H1 (cell line): ENCODE data around the gene KRTAP10-4. TPM values are rescaled to one million over a fixed set of nuclear protein-coding genes. Genes with fewer than 3 reads are reported as not detected.

Experiments used
- CTCF ChIA-PET: fragments of 300-600 bp; sonication (Branson Sonifier 250); formaldehyde crosslinking; loops from one replicate; lab custom pipeline; 2021; ENCODE audit not compliant: partially characterized antibody; lab: Charles Lee
- POLR2A ChIA-PET: fragments of 300-600 bp; sonication (Branson Sonifier 250); formaldehyde crosslinking; loops from one replicate; lab custom pipeline; 2021; ENCODE audit warnings: inconsistent platforms; ENCODE audit not compliant: partially characterized antibody; lab: Charles Lee
- DNase-seq, 2 experiments: peaks; one replicate each; pipeline versions ENCODE4 v3.0.0 to v3.0.0-alpha.2; 2010 to 2022; ENCODE audit warnings: low spot score in 2 of 2, low read depth in 1 of 2, mixed read lengths in 1 of 2
- FAIRE-seq: peaks from 2 replicates; lab custom pipeline; 2011; peaks lifted over from hg19 to GRCh38; lab: Jason Lieb, UNC
- H2AFZ ChIP-seq: 2 replicates; pipeline ENCODE4 v1.8.1; 2012; ENCODE audit warnings: low read length, inconsistent platforms
- H2AK5ac ChIP-seq: 2 replicates; pipeline ENCODE4 v1.6.1; 2013; ENCODE audit warnings: low read depth, low read length
- H2BK120ac ChIP-seq: replicated peaks from 2 replicates; pipeline ENCODE3; 2013; ENCODE audit warnings: low read depth, low read length, inconsistent platforms
- H2BK12ac ChIP-seq: 2 replicates; pipeline ENCODE4 v1.6.1; 2013; ENCODE audit warnings: low read depth, low read length
- H2BK15ac ChIP-seq: 2 replicates; pipeline ENCODE4 v1.6.1; 2013; ENCODE audit warnings: low read length
- H2BK20ac ChIP-seq: 2 replicates; pipeline ENCODE4 v1.6.1; 2013; ENCODE audit warnings: low read length
- H2BK5ac ChIP-seq: 2 replicates; pipeline ENCODE4 v1.6.1; 2013; ENCODE audit warnings: low read depth, low read length
- H3K14ac ChIP-seq: 2 replicates; pipeline ENCODE4 v1.6.1; 2013; ENCODE audit warnings: inconsistent platforms; ENCODE audit not compliant: insufficient read length
- H3K18ac ChIP-seq: 2 replicates; pipeline ENCODE4 v1.6.1; 2013; ENCODE audit warnings: low read length; ENCODE audit errors: extremely low read depth
- H3K23ac ChIP-seq: 2 replicates; pipeline ENCODE4 v1.6.1; 2013; ENCODE audit warnings: inconsistent platforms; ENCODE audit not compliant: insufficient read length
- H3K23me2 ChIP-seq: 2 replicates; pipeline ENCODE4 v1.6.1; 2013; ENCODE audit warnings: low read depth, low read length
- H3K27ac ChIP-seq: 2 replicates; pipeline ENCODE4 v1.6.1; 2011; ENCODE audit warnings: low read depth, low read length, inconsistent platforms
- H3K27me3 ChIP-seq, 4 experiments: replicated peaks in 1 of 4; 1 replicate in 1 of 4; 2 replicates in 3 of 4; pipeline versions ENCODE4 v1.6.1 to v1.8.1; 2011 to 2013; ENCODE audit warnings: low read length in 3 of 4, mild to moderate bottlenecking in 3 of 4, inconsistent platforms in 2 of 4, mixed read lengths in 2 of 4, moderate library complexity in 1 of 4; ENCODE audit not compliant: control insufficient read depth in 3 of 4, insufficient read depth in 3 of 4; ENCODE audit errors: extremely low read depth in 1 of 4
- H3K36me3 ChIP-seq, 4 experiments: 2 replicates each; pipeline versions ENCODE4 v1.6.1 to v1.8.1; 2011 to 2013; ENCODE audit warnings: mild to moderate bottlenecking in 4 of 4, low read length in 3 of 4, moderate library complexity in 2 of 4, control low read depth in 1 of 4, inconsistent platforms in 1 of 4; ENCODE audit not compliant: insufficient read depth in 4 of 4, control insufficient read depth in 2 of 4
- H3K4ac ChIP-seq: replicated peaks from 2 replicates; pipeline ENCODE3; 2013; ENCODE audit warnings: low read length, low read depth, mixed read lengths, inconsistent platforms; ENCODE audit not compliant: insufficient read length
- H3K4me1 ChIP-seq, 4 experiments: replicated peaks in 1 of 4; 1 replicate in 1 of 4; 2 replicates in 3 of 4; pipeline versions ENCODE4 v1.6.1 to v1.8.1; 2011 to 2013; ENCODE audit warnings: low read length in 3 of 4, inconsistent platforms in 2 of 4, mixed read lengths in 1 of 4; ENCODE audit not compliant: insufficient read depth in 4 of 4, control insufficient read depth in 3 of 4
- H3K4me2 ChIP-seq, 2 experiments: 2 replicates each; pipeline versions ENCODE4 v1.6.1 to v1.8.1; 2011 to 2013; ENCODE audit warnings: low read depth in 2 of 2, low read length in 2 of 2, control low read depth in 1 of 2, inconsistent platforms in 1 of 2, mild to moderate bottlenecking in 1 of 2; ENCODE audit not compliant: insufficient read depth in 1 of 2
- H3K4me3 ChIP-seq, 4 experiments: fragments of 200-600, 300-600 bp in 1 of 4; sonication (generic), shearing (Covaris generic), sonication (Bioruptor Twin) in 1 of 4; 2 replicates each; pipeline versions ENCODE4 v1.5.1 to v1.8.1; 2011 to 2016; ENCODE audit warnings: low read length in 4 of 4, low read depth in 3 of 4, control low read depth in 2 of 4, inconsistent platforms in 2 of 4, mild to moderate bottlenecking in 2 of 4, mixed read lengths in 1 of 4, moderate library complexity in 1 of 4; ENCODE audit not compliant: insufficient read depth in 2 of 4; ENCODE audit errors: extremely low read depth in 1 of 4
- H3K56ac ChIP-seq: replicated peaks from 2 replicates; pipeline ENCODE3; 2013; ENCODE audit warnings: low read depth, mild to moderate bottlenecking, mixed read lengths, low read length, inconsistent platforms; ENCODE audit not compliant: insufficient read length
- H3K79me1 ChIP-seq: 2 replicates; pipeline ENCODE4 v1.6.1; 2013; ENCODE audit warnings: low read depth, low read length, control low read depth
- H3K79me2 ChIP-seq, 2 experiments: 2 replicates each; pipeline versions ENCODE4 v1.6.1 to v1.8.1; 2012 to 2013; ENCODE audit warnings: low read length in 2 of 2, mild to moderate bottlenecking in 2 of 2, inconsistent platforms in 1 of 2; ENCODE audit not compliant: insufficient read depth in 2 of 2, control insufficient read depth in 1 of 2
- H3K9ac ChIP-seq, 4 experiments: replicated peaks in 1 of 4; 1 replicate in 1 of 4; 2 replicates in 3 of 4; pipeline versions ENCODE4 v1.6.1 to v1.8.1; 2011 to 2013; ENCODE audit warnings: low read depth in 3 of 4, low read length in 3 of 4, control low read depth in 2 of 4, mild to moderate bottlenecking in 2 of 4, moderate library complexity in 2 of 4, inconsistent platforms in 1 of 4; ENCODE audit errors: extremely low read depth in 1 of 4
- H3K9me3 ChIP-seq, 2 experiments: 2 replicates each; pipeline versions ENCODE4 v1.6.1 to v1.8.1; 2012 to 2013; ENCODE audit warnings: mild to moderate bottlenecking in 2 of 2, moderate library complexity in 2 of 2, control low read depth in 1 of 2, inconsistent platforms in 1 of 2, low read depth in 1 of 2, low read length in 1 of 2, mixed read lengths in 1 of 2; ENCODE audit not compliant: insufficient read depth in 2 of 2
- H4K20me1 ChIP-seq, 2 experiments: replicated peaks in 1 of 2; 2 replicates each; pipeline versions ENCODE3 to v1.8.1; 2011 to 2013; ENCODE audit warnings: inconsistent platforms in 2 of 2, low read length in 2 of 2, mild to moderate bottlenecking in 1 of 2; ENCODE audit not compliant: insufficient read depth in 2 of 2, control insufficient read depth in 1 of 2
- H4K5ac ChIP-seq: 2 replicates; pipeline ENCODE4 v1.6.1; 2013; ENCODE audit warnings: low read length, low read depth, mixed read lengths, inconsistent platforms; ENCODE audit not compliant: insufficient read length
- H4K8ac ChIP-seq: 2 replicates; pipeline ENCODE4 v1.8.0; 2013; ENCODE audit warnings: mild to moderate bottlenecking, moderate library complexity, low read length, inconsistent platforms; ENCODE audit not compliant: insufficient read depth; ENCODE audit errors: extremely low read depth
- H4K91ac ChIP-seq: replicated peaks from 2 replicates; pipeline ENCODE3; 2013; ENCODE audit warnings: low read length, mixed read lengths, inconsistent platforms; ENCODE audit not compliant: insufficient read length
- CTBP2 ChIP-seq: IDR thresholded peaks from 2 replicates; pipeline ENCODE4 v1.7.0; 2011; ENCODE audit warnings: borderline replicate concordance, mild to moderate bottlenecking, moderate library complexity, mixed read lengths, low read length; ENCODE audit not compliant: insufficient read depth, insufficient read length
- MAFK ChIP-seq: IDR thresholded peaks from 2 replicates; pipeline ENCODE4 v1.6.1; 2012; ENCODE audit warnings: low read depth, mild to moderate bottlenecking, improper control_type of control experiment, low read length
- POLR2AphosphoS5 ChIP-seq: IDR thresholded peaks from 2 replicates; pipeline ENCODE4 v1.6.1; 2011; ENCODE audit warnings: low read depth, low read length
- SIN3A ChIP-seq, 2 experiments: IDR thresholded peaks in 1 of 2; conservative IDR thresholded peaks in 1 of 2; 2 replicates each; pipeline ENCODE4 v1.6.1; 2011 to 2012; ENCODE audit warnings: low read length in 2 of 2, improper control_type of control experiment in 1 of 2, low read depth in 1 of 2, mild to moderate bottlenecking in 1 of 2
- SUZ12 ChIP-seq: fragments of 200-600 bp; sonication (generic); IDR thresholded peaks from 2 replicates; pipeline ENCODE4 v1.6.1; 2012; ENCODE audit warnings: mild to moderate bottlenecking, inconsistent platforms, low read length, moderate library complexity, mixed read lengths
- YY1 ChIP-seq: IDR thresholded peaks from 2 replicates; pipeline ENCODE4 v1.6.1; 2011; ENCODE audit warnings: low read depth, mild to moderate bottlenecking, low read length
- WGBS, 2 experiments: shearing (Covaris generic) in 1 of 2; methylation state at CpG; one replicate each; pipeline versions ENCODE4 v1.1.6 to v1.1.7; 2013 to 2015; ENCODE audit warnings: low lambda C conversion rate in 2 of 2, mixed read lengths in 2 of 2, inconsistent platforms in 1 of 2, low coverage in 1 of 2, missing lambda C conversion rate in 1 of 2; ENCODE audit not compliant: insufficient replicate concordance in 2 of 2, insufficient coverage in 1 of 2, insufficient read length in 1 of 2; ENCODE audit errors: extremely low coverage in 1 of 2, missing lambda C conversion rate in 1 of 2; 5-methylcytosine and 5-hydroxymethylcytosine counted together
- polyA plus RNA-seq, 7 experiments: library from polyadenylated mRNA; depleted of rRNA in 3 of 7; stranded (reverse) in 5 of 7; unstranded in 2 of 7; fragments of >200 nt in 5 of 7; fragments of 200-250 nt in 2 of 7; gene quantifications; 1 replicate in 5 of 7; 2 replicates in 1 of 7; 4 replicates in 1 of 7; pipeline versions ENCODE4 v1.2.1 to v1.2.3, GENCODE V29; 2011 to 2013; ENCODE audit warnings: missing spikeins in 2 of 7, mixed read lengths in 2 of 7
- total RNA-seq: library from RNA; stranded (reverse); fragmentation: NEBNext Ultra II Directional; extraction: Animal tissue kit (Norgen Biotek cat#: 25700); gene quantifications from 2 replicates; pipeline ENCODE4 v1.2.1, GENCODE V29; 2021

Gene KRTAP10-4
- total and polyA plus RNA-seq, 2 of the 8 experiments (the other 6 are each of a cell fraction or from before 2014, with no cell fraction given), result not detected

DNA sequence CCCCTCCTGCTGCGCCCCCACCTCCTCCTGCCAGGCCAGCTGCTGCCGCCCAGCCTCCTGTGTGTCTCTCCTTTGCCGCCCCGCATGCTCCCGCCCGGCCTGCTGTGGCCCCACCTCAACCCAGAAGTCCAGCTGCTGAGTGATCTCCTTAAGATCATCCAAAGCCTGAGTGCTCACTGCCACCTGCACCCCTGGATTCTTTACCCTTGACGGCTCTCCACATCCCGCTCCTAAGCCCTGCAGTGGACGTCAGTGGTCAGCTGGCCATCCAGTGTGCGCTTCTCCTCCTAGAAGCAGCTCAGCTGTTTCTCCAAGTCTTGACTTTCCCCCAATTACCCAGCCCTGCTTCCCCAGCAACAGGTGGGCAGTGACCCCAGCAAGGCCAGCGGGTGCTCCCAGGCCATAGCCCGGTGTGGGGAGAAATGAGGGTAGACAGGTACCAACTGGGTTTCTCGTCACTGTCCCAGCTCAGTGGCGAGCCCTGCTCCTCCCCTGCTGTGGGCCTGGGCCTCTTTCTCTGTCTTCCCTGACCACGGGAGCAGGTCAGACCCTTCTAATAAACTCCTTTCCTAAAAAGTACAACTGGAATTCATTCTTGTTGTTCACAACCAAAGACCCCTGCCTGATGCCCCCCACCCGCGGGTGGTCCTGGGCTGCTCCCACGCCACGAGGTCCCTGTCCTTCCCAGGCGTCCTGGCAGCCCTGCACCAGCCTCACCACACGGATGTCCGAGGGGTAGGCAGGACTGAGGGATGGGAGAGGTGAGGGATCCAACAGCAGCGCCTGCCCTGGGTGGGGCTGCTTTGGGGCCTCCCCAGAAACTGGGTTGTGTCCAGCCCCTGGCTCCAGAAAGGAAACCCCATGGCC is 28.3 kb downstream of the KRTAP10-4 start:
- no peaks in the 10 kb centered on the region for H3K79me2 ChIP-seq
- H3K27me3 ChIP-seq, result no peaks in the 10 kb centered on the region
- no peak overlapping the region for H2BK5ac ChIP-seq
- no peak overlapping the region for H3K4me2 ChIP-seq
- CTCF ChIA-PET, result interaction anchor here (0.6 to 1.8 kb wide), 4 partner anchors 12 to 140 kb away, joined by 3 to 13 read pairs (median 4); no protein-coding TSS in a partner anchor
- DNase-seq (peak in 1 of 2 experiments; percentile 43), FAIRE-seq (no peak)
- peak overlapping the region; percentile 33 for H2BK120ac ChIP-seq
- no peak overlapping the region for H3K9ac ChIP-seq
- no peak overlapping the region for H2AFZ ChIP-seq
- peaks cover 0 to 5% of the 10 kb centered on the region in 2 experiments; a peak in 1 of 4 replicates for H3K9me3 ChIP-seq
- H4K5ac ChIP-seq, result peak overlapping the region; percentile 37
- H3K4ac ChIP-seq, result no peak overlapping the region
- POLR2A ChIA-PET, result interaction anchor here (1.2 kb wide), 1 partner anchor 50 kb away, joined by 3 read pairs; the partner anchor contains the start of gene KRTAP10-2
- no peaks in the 10 kb centered on the region for H3K79me1 ChIP-seq
- no peak overlapping the region for H4K8ac ChIP-seq
- WGBS, 2 experiments, result 81% methylated on average over 21 of the region's 23 CpGs; no CpG with 5 or more reads in 1 of the 2 experiments
- no peak overlapping the region for H2BK15ac ChIP-seq
- H4K91ac ChIP-seq, result peak overlapping the region; percentile 12
- 0 out of 2 replicates have a peak, but pooled peaks cover 2% of the 10 kb centered on the region for H3K23me2 ChIP-seq
- no peaks in the 10 kb centered on the region; a peak in 1 of 8 replicates for H3K36me3 ChIP-seq
- H3K4me3 ChIP-seq, result no peak overlapping the region
- peak overlapping the region; percentile 1; the same call in 1 of the 2 replicates for H2AK5ac ChIP-seq
- H2BK12ac ChIP-seq, result peak overlapping the region; percentile 75; the same call in 1 of the 2 replicates
- no peak overlapping the region for H2BK20ac ChIP-seq
- no peak overlapping the region for H3K27ac ChIP-seq
- H3K14ac ChIP-seq, result no peak overlapping the region
- no peaks in the 10 kb centered on the region for H4K20me1 ChIP-seq
- no peak overlapping the region for H3K56ac ChIP-seq
- H3K4me1 ChIP-seq, result peaks cover 0 to 6% (median 2%) of the 10 kb centered on the region in 4 experiments; a peak in 4 of 7 replicates
- H3K23ac ChIP-seq, result no peak overlapping the region
- H3K18ac ChIP-seq, result peak overlapping the region; percentile 15; the same call in 1 of the 2 replicates
- no peak for TF ChIP-seq SIN3A (conservative IDR thresholded peaks at IDR 0.05 in 1 of 2, IDR thresholded peaks at IDR 0.05 in 1 of 2; ENCODE audit: low read depth in 1 of 2, low read length in 2 of 2)
- TF ChIP-seq CTBP2, result no peak
- no peak for TF ChIP-seq YY1
- TF ChIP-seq POLR2AphosphoS5, result no peak
- no peak for TF ChIP-seq MAFK
- no peak for TF ChIP-seq SUZ12
